Jurkat, Clone E6-1 (cell line): ENCODE results near the gene ZBTB38.
A peak's percentile ranks its signal among the peaks of the same experiment; 100 is the strongest.

ENCODE experiments used
- DNase-seq: peaks from one replicate; pipeline ENCODE4 v3.0.0-alpha.2; 2011; ENCODE audit warnings: low read depth, low spot score
- H3K4me3 ChIP-seq: 2 replicates; pipeline ENCODE4 v1.5.1; 2011; ENCODE audit warnings: mild to moderate bottlenecking, low read length, control low read depth, moderate library complexity

ZBTB38 gene

DNA sequence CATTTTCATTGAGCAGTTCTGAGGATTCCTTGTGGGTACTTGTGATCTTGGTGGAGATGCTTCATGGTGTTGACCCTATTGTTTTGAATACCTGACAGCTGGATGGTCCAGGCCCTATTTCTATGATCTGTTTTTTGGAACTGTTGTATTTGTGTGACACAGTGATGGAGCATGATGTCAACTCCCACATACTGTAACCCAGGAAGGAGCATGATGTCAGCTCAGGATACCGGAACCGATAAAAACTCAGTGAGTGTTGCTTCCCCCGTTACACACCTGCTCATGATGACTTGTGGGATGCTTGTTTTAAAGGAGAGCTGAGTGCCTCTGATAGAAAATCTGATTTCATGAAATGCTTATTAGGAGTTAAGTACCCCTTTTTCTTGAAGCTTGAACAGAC, 45.1 kb downstream of the ZBTB38 start:
- H3K4me3 ChIP-seq: no peak overlapping the region
- DNase-seq: no peak

- DNase-seq: peak; percentile 19
- H3K4me3 ChIP-seq: no peak overlapping the region
Measured at GRCh38 chr3:141413801-141414689, 45.7 kb downstream of the ZBTB38 start.

GRCh38 chr3:141414800-141415462, 46.6 kb downstream of the ZBTB38 start:
- no peak overlapping the region for H3K4me3 ChIP-seq
- DNase-seq: no peak

GRCh38 chr3:141415953-141416352, 47.6 kb downstream of the ZBTB38 start:
- no peak for DNase-seq
- H3K4me3 ChIP-seq: no peak overlapping the region
